ENCODE measurements around the gene RHOF. TPM values are rescaled to one million over a fixed set of nuclear protein-coding genes. Genes with fewer than 3 reads are reported as not detected.

Gene RHOF
- total and polyA plus RNA-seq, 2 experiments from 2014 or later = 2.4 to 6.7 TPM

DNA sequence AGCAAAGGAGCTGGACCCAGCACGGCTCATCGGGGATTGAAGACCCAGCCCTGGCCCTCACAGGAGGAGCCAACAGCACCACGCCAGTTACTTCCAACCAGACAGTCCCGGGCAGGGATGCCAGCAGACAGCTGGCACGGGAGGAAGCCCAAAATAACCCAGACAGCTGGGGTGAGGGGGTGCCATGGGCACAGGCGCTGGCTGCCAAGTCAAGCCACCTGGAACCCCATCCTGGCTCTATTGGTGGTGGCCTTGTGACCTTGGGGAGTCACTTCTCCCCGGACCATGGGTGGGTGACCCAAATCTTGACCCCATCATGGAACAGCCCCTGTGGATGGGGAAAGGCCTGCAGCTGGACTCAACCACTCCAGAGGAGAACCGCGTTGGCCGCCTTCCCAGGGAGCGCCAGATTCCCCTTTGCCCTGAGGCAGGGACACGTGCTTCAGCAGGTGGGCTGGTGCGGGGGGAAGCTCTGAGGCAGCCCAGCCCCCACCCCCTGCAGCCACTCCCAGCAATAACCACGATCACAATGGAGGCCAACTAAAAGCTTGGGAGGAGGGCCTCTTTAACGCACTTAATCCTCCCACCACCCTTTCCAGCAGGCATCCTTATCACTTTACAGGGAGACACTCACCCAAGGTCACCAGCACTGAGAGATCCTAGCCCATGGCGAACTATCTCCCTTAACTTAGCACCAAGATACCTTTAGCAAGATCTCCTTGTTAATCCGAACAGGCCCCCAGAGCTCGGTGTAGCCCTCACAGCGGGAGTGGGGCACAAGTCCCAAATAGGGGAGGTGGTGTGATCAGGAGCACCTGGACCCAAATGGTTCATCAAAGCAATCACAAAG is 4.7 kb upstream of the RHOF start:
- 41 to 44% methylated on average over 17 to 19 of the region's 19 CpGs for WGBS, 2 experiments (ENCODE audit: low coverage in 1 of 2, low lambda C conversion rate in 2 of 2, missing lambda C conversion rate in 2 of 2)
- Histone ChIP-seq H3K27me3 (replicated peaks; ENCODE audit: insufficient read depth) (no peaks in the 10 kb centered on the region), H3K9me2 (ENCODE audit: insufficient read depth) (no peaks in the 10 kb centered on the region), H4K20me1 (ENCODE audit: insufficient read depth) (no peaks in the 10 kb centered on the region), H3K4me2 (ENCODE audit: unreplicated experiment) (peak overlapping the region; percentile 74), H3K79me2 (ENCODE audit: insufficient read depth) (peaks cover 56% of the 10 kb centered on the region), H3K9ac (peak overlapping the region; percentile 99), H3K4me1 (ENCODE audit: insufficient read depth) (peaks cover 43% of the 10 kb centered on the region), H3K9me3 (ENCODE audit: low read depth) (no peaks in the 10 kb centered on the region), H3K36me3 (ENCODE audit: low read depth) (no peaks in the 10 kb centered on the region), H3F3A (ENCODE audit: insufficient read depth) (peaks cover 42% of the 10 kb centered on the region), H3K27ac (peak overlapping the region; percentile 99), H2AFZ (no peak overlapping the region), H3K4me3 (peak overlapping the region; percentile 80)
- DNase-seq = peak; percentile 37
- in situ Hi-C loops (cut with MboI) = no loop called here
- TF ChIP-seq EZH2 (IDR thresholded peaks at IDR 0.05; ENCODE audit: insufficient read depth, poor library complexity, severe bottlenecking) (no peak), EZH2phosphoT487 (IDR thresholded peaks at IDR 0.05; ENCODE audit: insufficient read depth, low read depth) (no peak)

DNA sequence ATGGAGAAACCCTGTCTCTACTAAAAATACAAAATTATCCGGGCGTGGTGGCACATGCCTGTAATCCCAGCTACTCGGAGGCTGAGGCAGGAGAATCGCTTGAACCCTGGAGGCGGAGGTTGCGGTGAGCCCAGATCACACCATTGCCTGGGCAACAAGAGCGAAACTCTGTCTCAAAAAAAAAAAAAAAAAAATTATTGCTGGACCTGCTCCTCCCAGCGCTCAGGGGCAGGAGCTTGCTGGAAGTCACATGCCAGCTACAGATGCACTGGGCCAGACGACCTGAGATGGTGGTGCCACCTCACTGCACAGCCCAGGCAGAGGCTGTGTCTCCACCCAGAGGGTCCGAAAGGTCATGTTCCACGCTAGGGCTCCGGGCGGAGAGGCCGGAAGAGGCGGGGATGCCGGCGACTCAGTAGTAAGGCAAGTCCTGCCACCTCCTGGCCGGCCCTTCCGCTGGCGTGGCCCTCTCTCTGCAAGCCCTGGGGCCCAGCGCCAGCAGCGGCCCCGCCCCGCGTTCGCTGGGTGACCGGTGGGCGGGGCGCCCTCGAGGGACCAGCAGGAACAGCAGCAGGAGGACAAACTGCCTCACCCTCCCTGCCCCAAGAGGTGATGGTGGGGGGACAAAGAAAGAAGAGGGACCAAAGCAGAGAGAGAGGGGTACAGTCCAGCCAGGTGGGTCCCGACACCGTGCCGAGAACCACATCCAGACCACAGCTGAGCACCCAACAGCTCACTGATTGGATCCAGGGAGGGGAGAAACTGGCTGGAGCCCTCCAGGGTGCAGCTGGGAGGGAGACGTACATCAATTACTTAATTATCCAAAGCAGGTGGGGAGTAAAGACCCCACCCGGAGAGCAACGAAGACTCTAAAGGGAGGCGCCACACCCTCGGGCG is 3.6 kb upstream of the RHOF start:
- DNase-seq = peak; percentile 96
- Histone ChIP-seq H2AFZ (no peak overlapping the region), H3K79me2 (ENCODE audit: insufficient read depth) (peaks cover 50% of the 10 kb centered on the region), H3K9ac (peak overlapping the region; percentile 99), H3K9me3 (ENCODE audit: low read depth) (no peaks in the 10 kb centered on the region), H4K20me1 (ENCODE audit: insufficient read depth) (no peaks in the 10 kb centered on the region), H3K9me2 (ENCODE audit: insufficient read depth) (no peaks in the 10 kb centered on the region), H3F3A (ENCODE audit: insufficient read depth) (peaks cover 36% of the 10 kb centered on the region), H3K27ac (peak overlapping the region; percentile 99), H3K4me3 (peak overlapping the region; percentile 80), H3K4me1 (ENCODE audit: insufficient read depth) (peaks cover 38% of the 10 kb centered on the region), H3K27me3 (replicated peaks; ENCODE audit: insufficient read depth) (no peaks in the 10 kb centered on the region), H3K36me3 (ENCODE audit: low read depth) (no peaks in the 10 kb centered on the region), H3K4me2 (ENCODE audit: unreplicated experiment) (peak overlapping the region; percentile 74)
- in situ Hi-C loops (cut with MboI) = no loop called here
- WGBS, 2 experiments (ENCODE audit: low coverage in 1 of 2, low lambda C conversion rate in 2 of 2, missing lambda C conversion rate in 2 of 2) = 6 to 8% methylated on average over 37 to 39 of the region's 39 CpGs
- TF ChIP-seq EZH2phosphoT487 (IDR thresholded peaks at IDR 0.05; ENCODE audit: insufficient read depth, low read depth) (no peak), EZH2 (IDR thresholded peaks at IDR 0.05; ENCODE audit: insufficient read depth, poor library complexity, severe bottlenecking) (no peak)

DNA sequence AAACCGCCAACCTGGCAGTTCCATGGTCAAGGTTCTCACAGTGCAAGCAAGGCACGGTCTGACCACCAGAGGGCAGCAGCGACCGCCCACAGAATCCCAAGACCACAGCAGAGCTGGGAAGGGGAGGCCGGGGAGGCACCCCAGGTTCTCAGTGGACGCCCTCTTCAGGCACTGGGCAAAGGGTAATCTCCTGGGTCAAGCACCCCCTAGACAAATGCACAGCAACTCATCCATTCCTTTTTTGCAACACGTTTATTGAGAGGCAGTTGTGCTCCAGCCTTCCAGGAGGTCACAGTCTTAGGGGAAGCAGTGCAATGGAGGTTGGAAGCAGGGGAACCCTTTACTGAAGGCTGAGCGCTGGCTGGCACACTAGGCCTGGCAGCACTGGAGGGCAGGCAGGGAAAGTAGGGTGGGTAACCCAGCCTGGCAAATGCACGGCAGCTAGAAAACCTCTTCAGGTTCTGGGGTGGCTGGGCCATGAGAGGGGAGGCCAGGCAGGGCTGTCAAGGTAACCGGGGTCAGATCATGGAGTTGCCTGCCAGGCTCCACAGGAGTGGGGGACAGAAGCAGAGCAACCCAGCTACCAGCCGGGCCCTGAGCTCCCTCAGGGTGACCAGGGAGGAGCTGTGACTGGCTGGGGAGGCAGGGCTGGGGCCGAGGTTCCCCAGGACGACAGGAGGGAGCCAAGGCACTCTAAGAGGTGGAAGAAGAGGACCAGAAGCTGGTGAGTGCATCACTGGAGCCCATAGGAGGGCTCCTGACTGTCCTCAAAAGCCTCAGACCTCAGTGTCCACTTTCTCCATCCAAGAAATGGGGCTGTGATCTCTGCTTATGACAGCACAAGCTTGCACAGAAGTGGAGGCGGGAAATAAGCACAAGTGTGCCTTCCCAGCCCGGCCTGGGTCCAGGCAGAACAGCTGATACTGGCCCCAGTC is 1.8 kb upstream of the RHOF start:
- Histone ChIP-seq H3K4me2 (ENCODE audit: unreplicated experiment) (peak overlapping the region; percentile 55), H3K27me3 (replicated peaks; ENCODE audit: insufficient read depth) (no peaks in the 10 kb centered on the region), H3K9me2 (ENCODE audit: insufficient read depth) (no peaks in the 10 kb centered on the region), H3K9me3 (ENCODE audit: low read depth) (no peaks in the 10 kb centered on the region), H3K9ac (peak overlapping the region; percentile 82), H3K4me3 (peak overlapping the region; percentile 40), H3F3A (ENCODE audit: insufficient read depth) (peaks cover 25% of the 10 kb centered on the region), H3K79me2 (ENCODE audit: insufficient read depth) (peaks cover 38% of the 10 kb centered on the region), H4K20me1 (ENCODE audit: insufficient read depth) (no peaks in the 10 kb centered on the region), H2AFZ (peak overlapping the region; percentile 24; the same call in 1 of the 2 replicates), H3K4me1 (ENCODE audit: insufficient read depth) (peaks cover 31% of the 10 kb centered on the region), H3K27ac (peak overlapping the region; percentile 86), H3K36me3 (ENCODE audit: low read depth) (no peaks in the 10 kb centered on the region)
- in situ Hi-C loops (cut with MboI) = no loop called here
- TF ChIP-seq EZH2 (IDR thresholded peaks at IDR 0.05; ENCODE audit: insufficient read depth, poor library complexity, severe bottlenecking) = no peak
- no peak for TF ChIP-seq EZH2phosphoT487 (IDR thresholded peaks at IDR 0.05; ENCODE audit: insufficient read depth, low read depth)
- 32 to 40% methylated on average over 14 to 15 of the region's 15 CpGs for WGBS, 2 experiments (ENCODE audit: low coverage in 1 of 2, low lambda C conversion rate in 2 of 2, missing lambda C conversion rate in 2 of 2)
- DNase-seq = peak; percentile 82
